LNCAP (cell line): Measurements from ENCODE around the gene BCL7C.

Experiments
- TF ChIP-seq, protein P1 (sequence below): fragments of 450-650 bp; IDR thresholded peaks from 2 replicates; pipeline ENCODE4 v1.5.1; 2017; ENCODE audit warnings: mild to moderate bottlenecking

Gene BCL7C

DNA sequence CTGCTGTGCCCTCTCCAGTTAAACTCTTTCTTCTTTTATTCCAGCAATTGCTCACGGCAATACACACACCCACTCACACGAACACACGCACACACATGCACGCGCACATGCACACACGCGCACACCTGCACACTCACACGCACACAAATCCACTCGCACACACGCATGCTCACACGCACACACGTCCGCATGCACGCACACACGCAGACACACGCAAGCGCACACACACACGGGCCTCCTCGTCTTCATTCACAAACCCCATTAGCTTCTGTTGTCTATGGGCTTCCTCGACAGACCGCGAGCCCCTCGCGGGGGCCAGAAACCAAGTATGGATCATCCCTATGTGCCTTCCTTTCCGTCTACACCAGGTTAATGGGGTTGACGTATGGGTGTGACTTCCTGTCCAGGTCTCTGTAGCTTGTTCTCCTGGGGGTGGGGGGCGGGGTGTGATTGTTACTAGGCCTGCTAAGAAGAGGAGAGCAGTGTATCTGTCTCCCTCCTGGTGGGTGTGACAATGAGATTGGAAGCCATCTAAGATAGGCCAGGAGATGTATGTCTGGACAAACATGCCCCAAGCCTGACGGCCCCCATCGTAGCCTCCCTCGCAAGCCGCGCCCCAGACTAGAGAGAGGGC lies 1.9 kb upstream of the BCL7C start:
- TF ChIP-seq, protein P1, sequence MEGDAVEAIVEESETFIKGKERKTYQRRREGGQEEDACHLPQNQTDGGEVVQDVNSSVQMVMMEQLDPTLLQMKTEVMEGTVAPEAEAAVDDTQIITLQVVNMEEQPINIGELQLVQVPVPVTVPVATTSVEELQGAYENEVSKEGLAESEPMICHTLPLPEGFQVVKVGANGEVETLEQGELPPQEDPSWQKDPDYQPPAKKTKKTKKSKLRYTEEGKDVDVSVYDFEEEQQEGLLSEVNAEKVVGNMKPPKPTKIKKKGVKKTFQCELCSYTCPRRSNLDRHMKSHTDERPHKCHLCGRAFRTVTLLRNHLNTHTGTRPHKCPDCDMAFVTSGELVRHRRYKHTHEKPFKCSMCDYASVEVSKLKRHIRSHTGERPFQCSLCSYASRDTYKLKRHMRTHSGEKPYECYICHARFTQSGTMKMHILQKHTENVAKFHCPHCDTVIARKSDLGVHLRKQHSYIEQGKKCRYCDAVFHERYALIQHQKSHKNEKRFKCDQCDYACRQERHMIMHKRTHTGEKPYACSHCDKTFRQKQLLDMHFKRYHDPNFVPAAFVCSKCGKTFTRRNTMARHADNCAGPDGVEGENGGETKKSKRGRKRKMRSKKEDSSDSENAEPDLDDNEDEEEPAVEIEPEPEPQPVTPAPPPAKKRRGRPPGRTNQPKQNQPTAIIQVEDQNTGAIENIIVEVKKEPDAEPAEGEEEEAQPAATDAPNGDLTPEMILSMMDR, result no peak

DNA sequence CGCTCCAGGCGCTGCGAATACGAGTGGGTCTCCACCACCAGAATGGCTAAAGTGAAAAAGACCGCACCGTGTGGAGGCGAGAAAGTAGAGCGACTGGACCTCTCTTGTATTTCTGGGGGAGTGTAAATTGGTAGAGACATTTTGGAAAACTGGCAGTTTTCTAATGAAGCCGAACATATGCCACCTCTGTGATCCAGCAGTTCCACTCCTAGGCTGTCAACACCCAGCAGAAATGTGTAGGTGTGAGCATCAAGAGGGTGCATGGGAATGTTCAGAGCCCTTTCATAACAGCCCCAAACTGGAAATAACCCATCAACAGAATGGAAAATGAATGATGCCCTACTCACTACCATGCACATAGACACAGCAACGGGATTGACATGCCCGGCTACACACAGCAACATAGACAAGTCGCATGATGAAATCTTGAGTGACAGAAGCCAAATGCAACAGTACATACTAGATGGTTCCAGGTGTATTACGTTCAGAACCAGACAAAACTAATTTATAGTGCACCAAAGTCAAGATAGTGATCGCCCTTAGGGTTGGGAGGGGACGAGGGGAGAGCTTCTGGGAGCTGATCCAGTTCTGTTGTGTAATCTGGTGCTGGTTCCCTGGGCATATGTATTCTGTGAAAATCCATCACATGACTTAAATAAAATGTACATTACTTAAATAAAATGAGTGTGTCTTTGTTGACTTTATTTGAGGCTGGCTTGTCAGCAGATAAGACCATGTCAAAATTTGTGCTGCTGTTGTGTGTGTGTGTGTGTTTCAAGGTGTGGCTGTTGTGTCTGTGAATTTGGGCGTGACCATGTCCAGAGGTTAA lies 877 bp upstream of the BCL7C start:
- TF ChIP-seq, protein P1, result no peak

- TF ChIP-seq, protein P1, result no peak
These were observed 497 bp downstream of the BCL7C start for GRCh38 chr16:30893417-30893743.

DNA sequence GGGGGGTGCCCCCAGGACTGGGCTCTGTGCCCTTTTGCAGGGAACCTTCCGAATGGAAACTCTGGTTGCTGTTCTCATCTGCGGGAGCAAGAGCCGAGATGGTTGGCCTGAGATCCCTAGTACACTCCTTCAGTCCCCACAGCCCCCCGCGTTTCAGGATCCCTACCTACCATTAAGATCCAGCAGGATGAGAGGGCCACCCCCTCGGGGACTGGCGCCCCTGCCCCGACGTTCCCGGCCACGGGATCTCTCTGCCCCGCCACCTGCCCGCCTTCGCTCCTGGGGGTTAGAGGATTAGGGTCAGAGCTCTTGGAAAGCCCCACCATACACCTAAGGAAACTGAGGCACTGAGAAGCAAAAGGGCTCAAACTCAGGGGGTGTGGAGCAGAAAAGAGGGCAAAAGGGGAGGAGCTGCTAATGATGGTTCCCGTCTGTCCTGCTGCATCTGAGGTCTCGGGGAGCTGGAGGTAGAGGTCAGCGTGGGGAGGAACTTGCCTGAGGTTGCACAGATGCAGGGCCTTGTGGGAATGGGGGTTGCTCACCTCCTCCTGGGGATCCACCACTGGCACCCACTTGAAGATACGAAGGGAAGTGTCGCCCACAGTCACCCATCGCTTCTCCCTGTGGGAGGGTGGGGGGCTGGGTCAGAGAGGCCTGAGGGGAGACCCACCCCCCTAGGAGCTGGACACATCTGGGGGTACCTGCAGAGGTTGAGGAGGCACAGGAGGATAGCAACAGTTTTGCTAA lies 1.0 kb downstream of the BCL7C start:
- TF ChIP-seq, protein P1, result no peak

GRCh38 chr16:30889721-30890120 lies 4.2 kb downstream of the BCL7C start:
- TF ChIP-seq, protein P1, result no peak

DNA sequence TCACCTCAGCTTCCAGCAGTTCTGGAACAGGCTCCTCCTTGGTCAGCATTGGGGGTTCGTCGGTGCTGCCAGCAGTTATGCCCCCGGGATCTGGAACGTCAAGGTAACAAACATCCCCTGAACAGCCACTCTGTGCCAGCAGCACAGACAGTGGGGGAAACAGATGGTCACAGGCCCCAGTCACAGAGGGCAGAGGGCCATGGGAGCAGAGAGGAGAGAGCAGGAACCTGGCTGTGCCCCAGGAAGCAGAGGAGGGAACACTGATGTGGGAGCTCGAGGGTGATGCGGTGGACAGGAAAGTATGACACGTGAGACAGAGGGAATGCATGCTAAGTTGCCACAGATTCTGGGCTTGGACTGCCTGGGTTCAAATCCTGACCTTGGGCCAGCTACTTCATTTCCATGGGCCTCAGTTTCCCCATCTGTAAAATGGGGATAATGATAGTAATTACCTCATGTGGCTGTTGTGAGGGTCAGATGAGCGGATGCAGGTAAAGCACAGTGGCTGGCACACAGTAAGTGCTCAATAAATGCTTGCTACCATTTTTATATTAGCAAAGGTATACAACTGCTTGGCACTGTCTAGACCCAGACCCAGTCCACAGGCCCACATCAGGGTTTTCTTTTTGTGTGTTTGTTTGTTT lies 4.9 kb downstream of the BCL7C start:
- TF ChIP-seq, protein P1, result no peak

GRCh38 chr16:30887927-30888326 lies 6.0 kb downstream of the BCL7C start:
- TF ChIP-seq, protein P1, result no peak
